SHP77 treated with DMSO at 0.1 percent for 48 hours (cell line): ENCODE data around the gene PLXDC2.
A peak's percentile ranks its signal among the peaks of the same experiment; 100 is the strongest.

Source experiments
- DNase-seq: peaks from one replicate; lab custom pipeline; 2025; lab: John Stamatoyannopoulos, UW

PLXDC2 gene

DNA sequence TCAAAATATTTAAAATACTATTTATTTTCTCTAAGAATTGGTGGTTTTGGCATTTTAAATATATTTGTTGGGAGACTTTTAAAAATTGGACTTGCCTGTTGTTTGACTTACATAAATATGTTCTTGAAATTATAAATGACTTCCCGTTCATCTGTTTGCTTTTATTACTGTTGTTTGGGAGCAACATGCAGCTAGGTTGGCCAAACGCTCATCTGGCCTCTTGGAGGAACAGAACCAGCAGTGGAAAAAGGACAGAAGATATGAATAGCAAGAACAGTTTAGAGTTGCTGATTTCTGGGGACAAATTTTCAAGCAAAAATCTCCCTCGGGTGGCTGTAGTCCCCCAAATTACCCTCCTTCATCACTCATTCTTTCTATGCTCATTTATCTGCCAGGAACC, 41.6 kb downstream of the PLXDC2 start:
- DNase-seq, result no peak

GRCh38 chr10:19860107-19860506, 43.9 kb downstream of the PLXDC2 start:
- no peak for DNase-seq

GRCh38 chr10:19862811-19863515, 46.7 kb downstream of the PLXDC2 start:
- DNase-seq, result no peak

DNA sequence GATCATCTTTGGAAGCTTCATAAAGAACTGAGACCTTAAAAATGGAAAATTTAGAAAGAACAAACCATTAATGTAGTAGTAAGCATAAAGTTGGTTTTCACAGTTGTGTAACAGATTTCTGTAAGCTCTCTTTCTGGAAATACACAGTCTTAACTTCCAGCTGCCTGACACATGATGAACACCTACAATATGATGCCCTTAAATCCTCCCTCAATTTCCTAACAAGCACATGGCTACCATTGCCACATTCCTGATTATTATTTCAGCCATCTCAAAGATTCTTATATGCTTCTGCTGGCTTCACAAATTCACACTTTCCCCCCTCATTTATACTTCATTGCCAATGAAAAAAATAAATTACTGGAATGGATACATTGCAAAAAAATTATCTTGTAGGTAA, 49.4 kb downstream of the PLXDC2 start:
- no peak for DNase-seq

GRCh38 chr10:19869370-19869769, 53.1 kb downstream of the PLXDC2 start:
- no peak for DNase-seq

- DNase-seq, result no peak
These were observed 56.5 kb downstream of the PLXDC2 start for GRCh38 chr10:19872504-19873271.

- DNase-seq, result no peak
These were observed 58.0 kb downstream of the PLXDC2 start for GRCh38 chr10:19874190-19874589.

GRCh38 chr10:19874791-19875190, 58.6 kb downstream of the PLXDC2 start:
- no peak for DNase-seq

- DNase-seq, result no peak
These were observed 60.3 kb downstream of the PLXDC2 start for GRCh38 chr10:19876570-19876969.

DNA sequence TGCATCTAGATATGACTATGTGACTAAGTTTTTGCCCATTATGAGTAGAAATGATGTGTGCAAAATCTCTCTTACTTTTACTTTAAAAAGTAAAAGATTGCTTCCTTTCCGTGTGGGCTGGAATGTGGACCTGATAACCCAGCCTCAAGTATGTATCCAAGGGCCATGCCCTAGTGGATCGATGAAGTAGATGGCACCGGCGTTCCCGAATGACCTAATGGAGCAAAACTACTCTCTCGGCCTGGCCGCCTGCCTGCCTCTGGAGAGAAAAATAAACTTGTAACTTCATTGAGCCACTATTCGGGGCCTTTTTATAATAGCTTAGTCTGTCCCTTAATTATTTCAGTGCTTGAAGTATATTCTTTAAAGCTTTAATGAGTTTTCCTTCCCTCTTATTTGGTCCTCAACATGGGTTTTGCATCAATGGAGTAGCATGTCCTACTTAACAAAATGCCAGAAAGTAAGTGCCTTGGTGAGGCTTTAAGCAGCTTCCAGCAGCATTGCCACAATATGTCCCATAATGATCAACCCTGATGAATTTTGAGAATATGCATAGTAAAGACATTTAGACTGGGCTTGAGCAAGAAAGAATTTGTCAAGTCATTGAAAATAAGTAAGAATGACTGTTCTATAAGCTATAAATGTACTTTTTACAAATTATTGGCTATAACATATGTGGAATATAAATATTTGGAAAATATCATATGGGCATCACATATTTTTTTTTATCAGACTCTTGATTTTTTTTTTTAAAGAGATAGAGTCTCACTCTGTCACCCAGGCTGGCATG, 61.4 kb downstream of the PLXDC2 start:
- no peak for DNase-seq

GRCh38 chr10:19882621-19883020, 66.4 kb downstream of the PLXDC2 start:
- no peak for DNase-seq

GRCh38 chr10:19888061-19888660, 71.9 kb downstream of the PLXDC2 start:
- DNase-seq, result no peak

DNA sequence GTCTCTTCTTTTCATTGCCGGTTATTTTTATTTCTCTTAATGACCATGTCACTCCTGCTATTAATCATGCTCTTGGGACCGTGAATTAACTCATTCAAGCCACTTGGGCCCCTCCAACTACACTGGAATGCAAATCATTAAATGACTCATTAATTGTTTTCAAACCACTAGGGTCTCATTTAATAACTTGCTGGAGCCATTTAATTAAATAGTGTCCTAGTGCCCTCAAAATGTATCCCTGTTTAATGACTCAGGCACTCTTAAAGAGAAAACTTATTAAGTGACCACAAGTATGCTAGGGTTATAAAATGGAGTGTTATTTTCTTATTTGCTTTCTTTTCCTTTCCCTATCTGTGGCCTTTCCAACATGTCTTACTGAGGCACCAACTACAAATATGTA, 73.0 kb downstream of the PLXDC2 start:
- DNase-seq, result no peak

- DNase-seq, result no peak
These were observed 75.2 kb downstream of the PLXDC2 start for GRCh38 chr10:19891429-19891828.

DNA sequence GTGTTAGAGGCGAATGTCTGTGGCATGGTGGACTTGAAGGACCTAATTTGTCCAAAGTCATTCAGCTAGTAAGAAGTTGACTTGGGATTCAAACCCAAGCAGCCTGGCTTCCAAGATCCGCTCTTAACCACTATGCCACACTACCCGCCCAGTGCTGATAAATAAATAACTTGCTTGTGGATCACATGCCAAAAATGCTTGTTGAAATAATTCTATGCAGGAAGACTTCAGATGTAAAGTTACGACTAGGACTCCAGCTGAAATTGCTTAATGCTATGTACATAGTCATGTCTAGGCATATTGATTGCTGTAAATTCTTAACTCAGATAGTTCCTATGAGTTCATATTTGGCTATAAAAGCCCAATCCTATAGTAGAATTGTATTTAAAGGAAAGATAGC, 76.0 kb downstream of the PLXDC2 start:
- DNase-seq, result no peak

DNA sequence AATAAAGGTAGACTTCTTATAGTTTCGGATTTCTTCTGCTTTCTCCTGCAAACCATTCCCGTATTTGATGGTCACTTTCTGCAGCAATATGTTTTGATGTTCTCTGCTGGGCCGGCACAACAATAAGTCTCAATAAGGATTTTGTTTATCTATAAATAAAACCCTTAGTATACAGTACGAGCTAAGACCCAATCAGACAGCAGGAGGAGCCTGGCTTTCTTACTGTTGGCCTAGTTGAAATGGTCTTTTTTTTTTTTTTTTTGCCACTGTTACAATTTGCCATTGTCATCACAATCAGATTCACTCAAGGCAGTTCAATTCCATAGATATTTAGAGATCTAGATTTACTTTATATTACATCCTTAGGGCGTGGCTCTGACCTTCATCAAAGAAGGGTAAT, 76.4 kb downstream of the PLXDC2 start:
- DNase-seq, result no peak

- DNase-seq, result no peak
These were observed 79.3 kb downstream of the PLXDC2 start for GRCh38 chr10:19895500-19895899.

DNA sequence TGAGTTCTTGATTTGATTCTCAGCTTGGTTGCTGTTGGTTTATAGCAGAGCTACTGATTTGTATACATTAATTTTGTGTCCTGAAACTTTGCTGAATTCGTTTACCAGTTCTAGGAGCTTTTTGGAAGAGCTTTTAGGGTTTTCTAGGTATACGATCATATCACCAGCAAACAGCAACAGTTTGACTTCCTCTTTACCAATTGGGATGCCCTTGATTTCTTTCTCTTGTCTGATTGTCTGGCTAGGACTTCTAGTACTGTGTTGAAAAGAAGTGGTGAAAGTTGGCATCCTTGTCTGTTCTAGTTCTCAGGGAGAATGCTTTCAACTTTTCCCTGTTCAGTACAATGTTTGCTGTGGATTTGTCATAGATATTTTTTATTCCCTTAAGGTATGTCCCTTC, 86.2 kb downstream of the PLXDC2 start:
- no peak for DNase-seq

DNA sequence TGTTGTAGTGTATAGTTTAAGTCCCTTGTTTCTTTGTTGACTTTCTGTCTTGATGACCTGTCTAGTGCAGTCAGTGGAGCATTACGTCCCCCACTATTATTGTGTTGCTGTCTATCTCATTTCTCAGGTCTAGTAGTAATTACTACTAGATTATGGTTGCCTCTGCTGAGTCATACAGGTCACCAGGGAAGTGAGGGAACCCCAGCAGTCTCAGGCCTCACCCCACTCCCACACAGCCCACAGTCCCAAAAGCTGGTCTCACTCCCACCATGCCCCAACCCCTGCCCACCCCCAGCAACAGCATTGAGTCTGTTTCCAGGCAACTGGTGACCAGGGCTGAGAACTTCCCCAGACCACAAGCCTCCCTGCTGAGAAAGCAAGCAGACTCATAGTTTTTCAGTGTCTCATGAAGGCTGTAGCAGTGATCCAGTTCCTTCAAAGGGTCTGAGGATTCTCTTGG, 88.0 kb downstream of the PLXDC2 start:
- DNase-seq, result no peak

- DNase-seq, result no peak
These were observed 90.0 kb downstream of the PLXDC2 start for GRCh38 chr10:19906108-19906791.

DNA sequence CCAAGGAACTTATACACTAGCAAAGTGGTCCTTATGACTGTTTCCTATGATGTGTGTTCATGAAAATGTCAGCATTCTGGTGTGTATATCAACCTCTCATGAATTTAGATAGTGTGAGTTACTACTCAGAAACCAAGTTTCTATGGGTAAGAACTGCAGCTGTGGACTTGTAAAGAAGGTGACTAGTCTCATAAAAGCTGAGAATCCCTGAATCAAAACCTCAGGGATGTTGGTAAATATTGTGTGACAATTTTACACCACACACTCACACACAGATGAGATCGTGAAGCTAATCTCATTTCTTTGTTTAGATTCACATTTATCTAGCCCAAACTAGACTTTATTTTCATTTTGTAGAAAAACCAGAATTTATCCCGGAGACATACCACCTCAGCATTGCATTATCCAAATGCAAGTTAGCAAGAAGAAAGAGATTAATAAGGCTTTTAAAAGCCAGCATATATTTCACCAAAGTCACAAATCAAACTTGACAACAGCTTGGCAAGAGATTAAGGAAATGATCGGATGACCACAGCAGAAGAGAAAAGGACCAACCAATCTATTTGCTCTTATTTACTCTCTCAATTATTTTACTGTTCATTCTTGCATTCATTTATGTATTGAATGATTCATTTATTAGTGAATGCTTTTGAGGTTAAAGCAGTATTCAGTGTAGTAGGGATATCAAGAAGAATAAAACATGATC, 92.9 kb downstream of the PLXDC2 start:
- DNase-seq, result peak; percentile 38
